ENCODE results near the gene ZFP69B. TPM values are rescaled to one million over a fixed set of nuclear protein-coding genes. Genes with fewer than 3 reads are reported as not detected.

Gene ZFP69B
- polyA plus RNA-seq, 1 donor (not counting 4 experiments of a cell fraction or from before 2014, with no cell fraction given) = 1.9 TPM

- H3K27me3 ChIP-seq (ENCODE audit: control insufficient read depth, extremely low read depth, insufficient read depth, low read length) = no peaks in the 10 kb centered on the region
- no peak overlapping the region for H3K4me2 ChIP-seq (ENCODE audit: control insufficient read depth, extremely low read depth, insufficient read depth, low read depth, low read length)
- TF ChIP-seq CTCF (optimal IDR thresholded peaks at IDR 0.05 in 1 of 3, IDR thresholded peaks at IDR 0.05 in 1 of 3, conservative IDR thresholded peaks at IDR 0.05 in 1 of 3; ENCODE audit: extremely low read depth in 1 of 3, insufficient read depth in 2 of 3, low read length in 3 of 3) = no peak
- TF ChIP-seq EZH2 (IDR thresholded peaks at IDR 0.05; ENCODE audit: low read length) = no peak
- no peaks in the 10 kb centered on the region for H3K4me1 ChIP-seq (ENCODE audit: control insufficient read depth, extremely low read depth, insufficient read depth, low read length)
- H3K9me3 ChIP-seq (ENCODE audit: control insufficient read depth, low read depth, low read length) = no peaks in the 10 kb centered on the region
- FAIRE-seq (no peak), DNase-seq (ENCODE audit: low read depth, low spot score) (no peak)
- H3K36me3 ChIP-seq (ENCODE audit: control insufficient read depth in 2 of 2, extremely low read depth in 1 of 2, insufficient read depth in 2 of 2, low read length in 2 of 2) = no peaks in the 10 kb centered on the region
- no peaks in the 10 kb centered on the region for H3K79me2 ChIP-seq (ENCODE audit: control insufficient read depth, insufficient read depth, low read length)
- no peak overlapping the region for H2AFZ ChIP-seq (ENCODE audit: control insufficient read depth, low read length)
- no peaks in the 10 kb centered on the region for H3K9me1 ChIP-seq (ENCODE audit: control insufficient read depth, extremely low read depth, insufficient read depth, low read length)
- no peak overlapping the region for H3K27ac ChIP-seq (ENCODE audit: control insufficient read depth, insufficient read depth, low read length)
- H4K20me1 ChIP-seq (ENCODE audit: control insufficient read depth, extremely low read depth, insufficient read depth, low read length) = no peaks in the 10 kb centered on the region
- H3K4me3 ChIP-seq (ENCODE audit: control insufficient read depth in 2 of 3, extremely low read depth in 1 of 3, insufficient read depth in 2 of 3, low read depth in 1 of 3, low read length in 3 of 3) = no peak overlapping the region
- no peak overlapping the region for H3K9ac ChIP-seq (ENCODE audit: control insufficient read depth, extremely low read depth, insufficient read depth, low read length)
- dilution Hi-C loops (cut with MboI; ENCODE audit: extremely low pct_ligation_motif_present, low sequenced_read_pairs) = no loop called here
Measured at GRCh38 chr1:40435471-40435870, 14.8 kb upstream of the ZFP69B start.

- H3K9me1 ChIP-seq (ENCODE audit: control insufficient read depth, extremely low read depth, insufficient read depth, low read length) = no peaks in the 10 kb centered on the region
- no peaks in the 10 kb centered on the region for H3K9me3 ChIP-seq (ENCODE audit: control insufficient read depth, low read depth, low read length)
- H3K36me3 ChIP-seq (ENCODE audit: control insufficient read depth in 2 of 2, extremely low read depth in 1 of 2, insufficient read depth in 2 of 2, low read length in 2 of 2) = no peaks in the 10 kb centered on the region
- H3K4me3 ChIP-seq (ENCODE audit: control insufficient read depth in 2 of 3, extremely low read depth in 1 of 3, insufficient read depth in 2 of 3, low read depth in 1 of 3, low read length in 3 of 3) = no peak overlapping the region
- no peaks in the 10 kb centered on the region for H3K79me2 ChIP-seq (ENCODE audit: control insufficient read depth, insufficient read depth, low read length)
- no peaks in the 10 kb centered on the region for H4K20me1 ChIP-seq (ENCODE audit: control insufficient read depth, extremely low read depth, insufficient read depth, low read length)
- H2AFZ ChIP-seq (ENCODE audit: control insufficient read depth, low read length) = no peak overlapping the region
- TF ChIP-seq EZH2 (IDR thresholded peaks at IDR 0.05; ENCODE audit: low read length) (no peak), CTCF (optimal IDR thresholded peaks at IDR 0.05 in 1 of 3, IDR thresholded peaks at IDR 0.05 in 1 of 3, conservative IDR thresholded peaks at IDR 0.05 in 1 of 3; ENCODE audit: extremely low read depth in 1 of 3, insufficient read depth in 2 of 3, low read length in 3 of 3) (no peak)
- DNase-seq (ENCODE audit: low read depth, low spot score) = no peak
- no peak overlapping the region for H3K4me2 ChIP-seq (ENCODE audit: control insufficient read depth, extremely low read depth, insufficient read depth, low read depth, low read length)
- no peaks in the 10 kb centered on the region for H3K4me1 ChIP-seq (ENCODE audit: control insufficient read depth, extremely low read depth, insufficient read depth, low read length)
- no peak overlapping the region for H3K9ac ChIP-seq (ENCODE audit: control insufficient read depth, extremely low read depth, insufficient read depth, low read length)
- FAIRE-seq = no peak
- dilution Hi-C loops (cut with MboI; ENCODE audit: extremely low pct_ligation_motif_present, low sequenced_read_pairs) = no loop called here
- H3K27me3 ChIP-seq (ENCODE audit: control insufficient read depth, extremely low read depth, insufficient read depth, low read length) = no peaks in the 10 kb centered on the region
- no peak overlapping the region for H3K27ac ChIP-seq (ENCODE audit: control insufficient read depth, insufficient read depth, low read length)
Measured at GRCh38 chr1:40435876-40436275, 14.4 kb upstream of the ZFP69B start.

All from keratinocyte (primary cell).